ENCODE measurements around the gene CHMP2A. TPM values are rescaled to one million over a fixed set of nuclear protein-coding genes. Genes with fewer than 3 reads are reported as not detected.

Gene CHMP2A
- polyA plus RNA-seq, 1 donor from 2014 or later: 189 TPM

DNA sequence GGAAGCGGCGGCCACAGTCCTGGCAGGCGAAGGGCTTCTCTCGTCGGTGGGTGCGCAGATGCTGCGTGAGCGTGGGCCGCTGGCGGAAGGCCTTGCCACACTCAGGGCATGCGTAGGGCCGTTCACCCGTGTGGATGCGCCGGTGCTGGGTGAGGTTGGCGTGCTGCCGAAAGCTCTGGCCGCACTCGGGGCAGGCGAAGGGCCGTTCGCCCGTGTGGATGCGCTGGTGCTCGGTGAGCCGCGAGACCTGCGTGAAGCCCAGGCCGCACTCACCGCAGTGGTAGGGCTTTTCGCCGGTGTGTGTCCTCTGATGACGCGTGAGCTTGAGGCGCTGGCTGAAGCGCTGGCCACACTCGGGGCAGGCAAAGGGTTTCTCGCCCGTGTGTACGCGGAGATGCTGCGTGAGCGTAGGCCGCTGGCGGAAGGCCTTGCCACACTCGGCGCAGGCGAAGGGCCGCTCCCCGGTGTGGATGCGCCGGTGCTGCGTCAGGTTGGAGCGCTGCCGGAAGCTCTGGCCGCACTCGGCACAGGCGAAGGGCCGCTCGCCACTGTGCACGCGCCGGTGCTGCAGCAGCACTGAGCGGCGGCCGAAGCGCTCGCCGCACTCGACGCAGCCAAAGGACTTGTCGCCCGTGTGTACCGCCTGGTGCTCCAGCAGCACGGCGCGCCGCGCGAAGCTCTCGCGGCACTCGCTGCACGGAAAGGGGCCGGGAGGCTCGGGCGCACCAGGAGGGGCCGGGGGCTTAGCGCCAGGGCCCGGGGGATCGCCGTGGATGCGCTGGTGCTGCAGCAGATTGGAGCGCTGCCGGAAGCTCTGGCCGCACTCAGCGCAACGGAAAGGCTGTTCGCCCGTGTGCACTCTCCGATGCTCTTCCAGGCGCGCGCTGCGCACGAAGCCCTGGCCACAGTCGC, 7.5 kb upstream of the CHMP2A start:
- Histone ChIP-seq H3K9me2 (ENCODE audit: insufficient read depth, low read length) (no peaks in the 10 kb centered on the region), H3K27me3 (ENCODE audit: insufficient read depth, low read depth, low read length) (no peaks in the 10 kb centered on the region), H3K36me3 (ENCODE audit: insufficient read depth, low read length) (no peaks in the 10 kb centered on the region), H3F3A (ENCODE audit: insufficient read depth, low read length, poor library complexity, severe bottlenecking) (peaks cover 7% of the 10 kb centered on the region), H3K27ac (ENCODE audit: low read length) (no peak overlapping the region), H3K4me3 (ENCODE audit: low read length) (peak overlapping the region; percentile 58), H3K9me3 (ENCODE audit: low read length) (no peaks in the 10 kb centered on the region), H3K79me2 (replicated peaks; ENCODE audit: insufficient read depth, low read length) (peaks cover 6% of the 10 kb centered on the region), H3K9ac (ENCODE audit: low read length) (peak overlapping the region; percentile 20), H3K4me2 (ENCODE audit: low read length) (no peak overlapping the region), H4K20me1 (ENCODE audit: insufficient read depth) (peaks cover 4% of the 10 kb centered on the region), H2AFZ (ENCODE audit: low read depth, low read length) (no peak overlapping the region)
- TF ChIP-seq, protein P1, sequence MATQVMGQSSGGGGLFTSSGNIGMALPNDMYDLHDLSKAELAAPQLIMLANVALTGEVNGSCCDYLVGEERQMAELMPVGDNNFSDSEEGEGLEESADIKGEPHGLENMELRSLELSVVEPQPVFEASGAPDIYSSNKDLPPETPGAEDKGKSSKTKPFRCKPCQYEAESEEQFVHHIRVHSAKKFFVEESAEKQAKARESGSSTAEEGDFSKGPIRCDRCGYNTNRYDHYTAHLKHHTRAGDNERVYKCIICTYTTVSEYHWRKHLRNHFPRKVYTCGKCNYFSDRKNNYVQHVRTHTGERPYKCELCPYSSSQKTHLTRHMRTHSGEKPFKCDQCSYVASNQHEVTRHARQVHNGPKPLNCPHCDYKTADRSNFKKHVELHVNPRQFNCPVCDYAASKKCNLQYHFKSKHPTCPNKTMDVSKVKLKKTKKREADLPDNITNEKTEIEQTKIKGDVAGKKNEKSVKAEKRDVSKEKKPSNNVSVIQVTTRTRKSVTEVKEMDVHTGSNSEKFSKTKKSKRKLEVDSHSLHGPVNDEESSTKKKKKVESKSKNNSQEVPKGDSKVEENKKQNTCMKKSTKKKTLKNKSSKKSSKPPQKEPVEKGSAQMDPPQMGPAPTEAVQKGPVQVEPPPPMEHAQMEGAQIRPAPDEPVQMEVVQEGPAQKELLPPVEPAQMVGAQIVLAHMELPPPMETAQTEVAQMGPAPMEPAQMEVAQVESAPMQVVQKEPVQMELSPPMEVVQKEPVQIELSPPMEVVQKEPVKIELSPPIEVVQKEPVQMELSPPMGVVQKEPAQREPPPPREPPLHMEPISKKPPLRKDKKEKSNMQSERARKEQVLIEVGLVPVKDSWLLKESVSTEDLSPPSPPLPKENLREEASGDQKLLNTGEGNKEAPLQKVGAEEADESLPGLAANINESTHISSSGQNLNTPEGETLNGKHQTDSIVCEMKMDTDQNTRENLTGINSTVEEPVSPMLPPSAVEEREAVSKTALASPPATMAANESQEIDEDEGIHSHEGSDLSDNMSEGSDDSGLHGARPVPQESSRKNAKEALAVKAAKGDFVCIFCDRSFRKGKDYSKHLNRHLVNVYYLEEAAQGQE (IDR thresholded peaks at IDR 0.05; ENCODE audit: borderline replicate concordance): no peak
- TF ChIP-seq POLR2AphosphoS5 (IDR thresholded peaks at IDR 0.05): no peak

DNA sequence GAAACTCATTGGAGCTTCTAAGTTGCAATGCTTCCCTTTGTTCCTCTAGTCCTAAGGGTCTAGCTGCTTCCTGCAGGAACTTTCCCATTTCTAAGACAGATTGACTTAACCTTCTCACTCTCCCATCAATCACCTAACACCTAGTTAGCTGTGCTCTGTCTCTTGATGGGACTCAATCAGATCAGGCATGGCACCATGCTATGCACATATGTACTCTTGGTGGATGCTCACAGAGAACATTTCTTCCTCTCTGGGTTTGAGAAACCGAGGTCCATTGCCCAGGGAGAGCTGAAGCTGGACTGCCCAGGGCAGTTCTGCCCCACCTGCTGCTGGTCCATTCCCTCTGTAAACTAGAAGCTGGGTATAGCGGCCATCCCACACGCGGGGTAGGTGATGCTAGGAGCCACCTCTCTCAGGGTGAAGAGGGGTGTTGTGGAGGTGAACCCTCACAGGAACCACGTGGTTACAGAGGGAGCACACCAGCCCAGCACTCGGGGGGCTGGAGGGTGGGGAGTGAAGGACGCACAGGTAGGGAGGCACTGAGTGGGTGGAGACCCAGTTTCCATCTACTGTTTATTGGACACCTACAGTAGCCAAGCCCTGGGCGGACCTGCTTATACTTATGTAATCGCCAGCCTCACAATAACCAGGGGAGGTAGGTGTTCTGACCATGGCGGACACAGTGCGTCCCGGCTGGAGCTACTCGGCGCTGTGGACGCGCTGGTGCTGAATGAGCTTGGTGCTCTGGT, 6.6 kb upstream of the CHMP2A start:
- no peak overlapping the region for H3K27ac ChIP-seq (ENCODE audit: low read length)
- H3K79me2 ChIP-seq (replicated peaks; ENCODE audit: insufficient read depth, low read length): peaks cover 15% of the 10 kb centered on the region
- H3K4me2 ChIP-seq (ENCODE audit: low read length): no peak overlapping the region
- peaks cover 6% of the 10 kb centered on the region for H4K20me1 ChIP-seq (ENCODE audit: insufficient read depth)
- no peak overlapping the region for H2AFZ ChIP-seq (ENCODE audit: low read depth, low read length)
- H3K4me3 ChIP-seq (ENCODE audit: low read length): no peak overlapping the region
- peaks cover 7% of the 10 kb centered on the region for H3F3A ChIP-seq (ENCODE audit: insufficient read depth, low read length, poor library complexity, severe bottlenecking)
- no peaks in the 10 kb centered on the region for H3K9me3 ChIP-seq (ENCODE audit: low read length)
- H3K9ac ChIP-seq (ENCODE audit: low read length): no peak overlapping the region
- no peaks in the 10 kb centered on the region for H3K27me3 ChIP-seq (ENCODE audit: insufficient read depth, low read depth, low read length)
- H3K9me2 ChIP-seq (ENCODE audit: insufficient read depth, low read length): no peaks in the 10 kb centered on the region
- no peak for TF ChIP-seq EP300 (conservative IDR thresholded peaks at IDR 0.05; ENCODE audit: poor library complexity, severe bottlenecking)
- no peak for TF ChIP-seq TAF1 (IDR thresholded peaks at IDR 0.05; ENCODE audit: low read depth)
- no peak for TF ChIP-seq POLR2AphosphoS5 (IDR thresholded peaks at IDR 0.05)
- TF ChIP-seq MXI1 (conservative IDR thresholded peaks at IDR 0.05; ENCODE audit: poor library complexity, severe bottlenecking): no peak
- no peak for TF ChIP-seq EZH2 (IDR thresholded peaks at IDR 0.05; ENCODE audit: borderline replicate concordance, insufficient read depth, low read length, poor library complexity, severe bottlenecking)
- TF ChIP-seq, protein P1 (IDR thresholded peaks at IDR 0.05; ENCODE audit: borderline replicate concordance): no peak
- TF ChIP-seq, protein P2, sequence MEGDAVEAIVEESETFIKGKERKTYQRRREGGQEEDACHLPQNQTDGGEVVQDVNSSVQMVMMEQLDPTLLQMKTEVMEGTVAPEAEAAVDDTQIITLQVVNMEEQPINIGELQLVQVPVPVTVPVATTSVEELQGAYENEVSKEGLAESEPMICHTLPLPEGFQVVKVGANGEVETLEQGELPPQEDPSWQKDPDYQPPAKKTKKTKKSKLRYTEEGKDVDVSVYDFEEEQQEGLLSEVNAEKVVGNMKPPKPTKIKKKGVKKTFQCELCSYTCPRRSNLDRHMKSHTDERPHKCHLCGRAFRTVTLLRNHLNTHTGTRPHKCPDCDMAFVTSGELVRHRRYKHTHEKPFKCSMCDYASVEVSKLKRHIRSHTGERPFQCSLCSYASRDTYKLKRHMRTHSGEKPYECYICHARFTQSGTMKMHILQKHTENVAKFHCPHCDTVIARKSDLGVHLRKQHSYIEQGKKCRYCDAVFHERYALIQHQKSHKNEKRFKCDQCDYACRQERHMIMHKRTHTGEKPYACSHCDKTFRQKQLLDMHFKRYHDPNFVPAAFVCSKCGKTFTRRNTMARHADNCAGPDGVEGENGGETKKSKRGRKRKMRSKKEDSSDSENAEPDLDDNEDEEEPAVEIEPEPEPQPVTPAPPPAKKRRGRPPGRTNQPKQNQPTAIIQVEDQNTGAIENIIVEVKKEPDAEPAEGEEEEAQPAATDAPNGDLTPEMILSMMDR (IDR thresholded peaks at IDR 0.05; ENCODE audit: poor library complexity, severe bottlenecking): no peak
- TF ChIP-seq SMC3 (conservative IDR thresholded peaks at IDR 0.05; ENCODE audit: poor library complexity): no peak
- no peak for TF ChIP-seq RAD21 (conservative IDR thresholded peaks at IDR 0.05)
- no peaks in the 10 kb centered on the region for H3K36me3 ChIP-seq (ENCODE audit: insufficient read depth, low read length)
